ENCODE measurements around the gene UBE2R2. TPM values are rescaled to one million over a fixed set of nuclear protein-coding genes. Genes with fewer than 3 reads are reported as not detected.
"Not testable (repeated sequence)": the region's sequence is repeated elsewhere in the genome, so short reads cannot be mapped to it uniquely, and the experiment has no call there.

UBE2R2 gene
- total RNA-seq, 1 donor from 2014 or later = 28.5 TPM

GRCh38 chr9:33798545-33798944 is 18.4 kb upstream of the UBE2R2 start:
- no peak for DNase-seq (ENCODE audit: low spot score in 2 of 2)
- no peak for FAIRE-seq

- FAIRE-seq (no peak), DNase-seq (ENCODE audit: low spot score in 2 of 2) (no peak)
Observed at GRCh38 chr9:33799928-33800704, 16.8 kb upstream of the UBE2R2 start.

GRCh38 chr9:33800886-33801285 is 16.1 kb upstream of the UBE2R2 start:
- DNase-seq (ENCODE audit: low spot score in 2 of 2) = no peak
- FAIRE-seq = no peak

GRCh38 chr9:33801943-33802500 is 14.9 kb upstream of the UBE2R2 start:
- not testable (repeated sequence) for DNase-seq (ENCODE audit: low spot score in 2 of 2); FAIRE-seq

GRCh38 chr9:33804196-33804595 is 12.8 kb upstream of the UBE2R2 start:
- not testable (repeated sequence) for DNase-seq (ENCODE audit: low spot score in 2 of 2); FAIRE-seq

- not testable (repeated sequence) for FAIRE-seq; DNase-seq (ENCODE audit: low spot score in 2 of 2)
Observed at GRCh38 chr9:33807156-33807555, 9.8 kb upstream of the UBE2R2 start.

GRCh38 chr9:33808979-33809322 is 8.0 kb upstream of the UBE2R2 start:
- not testable (repeated sequence) for FAIRE-seq; DNase-seq (ENCODE audit: low spot score in 2 of 2)

- no peak for DNase-seq (ENCODE audit: low spot score in 2 of 2)
- FAIRE-seq = no peak
Observed at GRCh38 chr9:33809506-33809905, 7.5 kb upstream of the UBE2R2 start.

GRCh38 chr9:33813712-33814641 is 3.0 kb upstream of the UBE2R2 start:
- FAIRE-seq (peak; percentile 56), DNase-seq (ENCODE audit: low spot score in 2 of 2) (peak; percentile 45 to 50)

- DNase-seq (ENCODE audit: low spot score in 2 of 2) (no peak), FAIRE-seq (no peak)
Observed at GRCh38 chr9:33815781-33816180, 1.2 kb upstream of the UBE2R2 start.

GRCh38 chr9:33817327-33818166 is 587 bp downstream of the UBE2R2 start:
- peak in 1 of 2 donors; percentile 46 for DNase-seq (ENCODE audit: low spot score in 2 of 2)
- no peak for FAIRE-seq

- DNase-seq (ENCODE audit: low spot score in 2 of 2) (no peak), FAIRE-seq (no peak)
Observed at GRCh38 chr9:33818167-33818846, 1.3 kb downstream of the UBE2R2 start.

GRCh38 chr9:33818847-33819500 is 2.0 kb downstream of the UBE2R2 start:
- no peak for FAIRE-seq
- DNase-seq (ENCODE audit: low spot score in 2 of 2) = peak in 1 of 2 donors; percentile 29

GRCh38 chr9:33820231-33820745 is 3.3 kb downstream of the UBE2R2 start:
- FAIRE-seq (no peak), DNase-seq (ENCODE audit: low spot score in 2 of 2) (no peak)

- DNase-seq (ENCODE audit: low spot score in 2 of 2) (no peak), FAIRE-seq (no peak)
Observed at GRCh38 chr9:33823801-33824200, 6.8 kb downstream of the UBE2R2 start.

GRCh38 chr9:33827285-33827684 is 10.3 kb downstream of the UBE2R2 start:
- FAIRE-seq; DNase-seq (ENCODE audit: low spot score in 2 of 2): not testable (repeated sequence)

GRCh38 chr9:33829641-33830230 is 12.8 kb downstream of the UBE2R2 start:
- FAIRE-seq; DNase-seq (ENCODE audit: low spot score in 2 of 2): not testable (repeated sequence)

GRCh38 chr9:33835625-33836260 is 18.8 kb downstream of the UBE2R2 start:
- FAIRE-seq = no peak

More at GRCh38 chr9:33835625-33836260, 18.8 kb downstream of the UBE2R2 start:
- no peak for DNase-seq (ENCODE audit: low spot score in 2 of 2)

All from frontal cortex (tissue), 4 donors.